Esophagus muscularis mucosa (tissue), 4 donors: ENCODE measurements around the gene RPS3. TPM values are rescaled to one million over a fixed set of nuclear protein-coding genes. Genes with fewer than 3 reads are reported as not detected.

Source experiments
- DNase-seq: peaks from one replicate; pipeline ENCODE4 v3.0.0-alpha.2; 2017; ENCODE audit errors: extremely low spot score
- H3K27ac ChIP-seq, 4 donors: fragments of 200-600 bp; sonication (generic); replicated peaks in 1 of 4; 1 replicate in 3 of 4; 2 replicates in 1 of 4; pipeline ENCODE4 v1.5.1; 2016 to 2019; ENCODE audit warnings: mild to moderate bottlenecking in 1 of 4
- H3K27me3 ChIP-seq, 4 donors: fragments of 200-600 bp; sonication (generic); one replicate each; pipeline versions ENCODE4 v1.5.1 to v1.6.0; 2016 to 2019
- H3K36me3 ChIP-seq, 4 donors: fragments of 200-600 bp; sonication (generic); one replicate each; pipeline ENCODE4 v1.5.1; 2016 to 2019
- H3K4me1 ChIP-seq, 4 donors: fragments of 200-600 bp; sonication (generic); one replicate each; pipeline ENCODE4 v1.5.1; 2016 to 2019
- H3K4me3 ChIP-seq, 4 donors: fragments of 200-600 bp; sonication (generic); 1 replicate in 2 of 4; 2 replicates in 2 of 4; pipeline ENCODE4 v1.5.1; 2016 to 2019; ENCODE audit warnings: mild to moderate bottlenecking in 4 of 4, moderate library complexity in 1 of 4
- H3K9me3 ChIP-seq, 4 donors: fragments of 200-600 bp; sonication (generic); 1 replicate in 3 of 4; 2 replicates in 1 of 4; pipeline ENCODE4 v1.5.1; 2016 to 2019
- CTCF ChIP-seq, 3 experiments: fragments of 200-600 bp in 2 of 3; fragments of 450-650 bp in 1 of 3; sonication (generic) in 2 of 3; IDR thresholded peaks; one replicate each; pipeline ENCODE4 v1.5.1; 2017 to 2019; ENCODE audit warnings: antibody characterized with exemption in 3 of 3, mild to moderate bottlenecking in 2 of 3, moderate library complexity in 1 of 3
- EP300 ChIP-seq: sonication (generic); formaldehyde crosslinking; IDR thresholded peaks from one replicate; pipeline ENCODE4 v1.6.1; 2017; ENCODE audit warnings: antibody characterized with exemption
- POLR2A ChIP-seq: fragments of 450-650 bp; IDR thresholded peaks from one replicate; pipeline ENCODE4 v1.6.1; 2017; ENCODE audit warnings: antibody characterized with exemption, moderate library complexity, mild to moderate bottlenecking, low read depth
- POLR2AphosphoS5 ChIP-seq, 2 donors: sonication (generic); formaldehyde crosslinking; IDR thresholded peaks; one replicate each; pipeline ENCODE4 v1.6.1; 2017; ENCODE audit warnings: antibody characterized with exemption in 2 of 2
- WGBS: methylation state at CpG from one replicate; pipeline ENCODE4 v1.1.5; 2018; 5-methylcytosine and 5-hydroxymethylcytosine counted together
- intact Hi-C: fragments of 100-400 bp; cut with DNase I; formaldehyde crosslinking; loops from one replicate; pipeline ENCODE4 v1.15.1; 2023
- total RNA-seq, 4 donors: library from RNA; depleted of rRNA; stranded (reverse); fragments of >200 nt; gene quantifications; one replicate each; pipeline versions ENCODE4 v1.1.0 to v1.2.1, GENCODE V29; 2016

Gene RPS3
- total RNA-seq, 4 donors from 2014 or later: 879 to 1,878 (median 1,387) TPM

- no peak for DNase-seq
- Histone ChIP-seq H3K4me3 (no peak overlapping the region), H3K4me1 (peaks cover 0 to 5% (median 0%) of the 10 kb centered on the region in 4 donors), H3K27ac (no peak overlapping the region), H3K27me3 (no peaks in the 10 kb centered on the region), H3K9me3 (no peaks in the 10 kb centered on the region), H3K36me3 (no peaks in the 10 kb centered on the region)
- TF ChIP-seq POLR2AphosphoS5 (IDR thresholded peaks at IDR 0.05) (no peak), CTCF (IDR thresholded peaks at IDR 0.05) (no peak), EP300 (no peak), POLR2A (no peak)
- WGBS: 82% methylated on average over 8 of the region's 8 CpGs
- intact Hi-C loops: loop anchor here (5.0 kb wide), 1 partner anchor 48 kb away; no protein-coding TSS in a partner anchor
Observed at GRCh38 chr11:75394085-75394840, 5.1 kb upstream of the RPS3 start.

GRCh38 chr11:75398906-75399305, 412 bp upstream of the RPS3 start:
- Histone ChIP-seq H3K36me3 (peaks cover 27 to 33% (median 32%) of the 10 kb centered on the region in 4 donors), H3K4me1 (peaks cover 13 to 44% (median 28%) of the 10 kb centered on the region in 4 donors), H3K27me3 (no peaks in the 10 kb centered on the region), H3K4me3 (peak overlapping the region in 2 of 4 donors; percentile 66 to 72), H3K9me3 (no peaks in the 10 kb centered on the region), H3K27ac (peak overlapping the region in 1 of 4 donors; percentile 90)
- TF ChIP-seq CTCF (IDR thresholded peaks at IDR 0.05) (no peak), EP300 (no peak), POLR2A (no peak), POLR2AphosphoS5 (IDR thresholded peaks at IDR 0.05) (no peak)
- intact Hi-C loops: loop anchor here (5.0 kb wide), 1 partner anchor 128 kb away; the partner anchor contains the start of gene GDPD5
- no peak for DNase-seq
- 78% methylated on average over 8 of the region's 8 CpGs for WGBS

GRCh38 chr11:75400146-75400865, 988 bp downstream of the RPS3 start:
- Histone ChIP-seq H3K4me1 (peaks cover 13 to 44% (median 29%) of the 10 kb centered on the region in 4 donors), H3K36me3 (peaks cover 41 to 47% (median 46%) of the 10 kb centered on the region in 4 donors), H3K27ac (peak overlapping the region; percentile 89 to 94 (median 90)), H3K9me3 (no peaks in the 10 kb centered on the region), H3K27me3 (no peaks in the 10 kb centered on the region), H3K4me3 (peak overlapping the region; percentile 66 to 73 (median 72))
- DNase-seq: no peak
- intact Hi-C loops: no loop called here
- TF ChIP-seq POLR2A (no peak), EP300 (no peak), POLR2AphosphoS5 (IDR thresholded peaks at IDR 0.05) (no peak), CTCF (IDR thresholded peaks at IDR 0.05) (no peak)
- 14% methylated on average over 11 of the region's 11 CpGs for WGBS

- Histone ChIP-seq H3K4me3 (no peak overlapping the region), H3K27me3 (no peaks in the 10 kb centered on the region), H3K9me3 (no peaks in the 10 kb centered on the region), H3K36me3 (peaks cover 51 to 65% (median 64%) of the 10 kb centered on the region in 4 donors), H3K4me1 (peaks cover 13 to 48% (median 33%) of the 10 kb centered on the region in 4 donors), H3K27ac (no peak overlapping the region)
- intact Hi-C loops: no loop called here
- no peak for DNase-seq
- WGBS: 85% methylated on average over 10 of the region's 10 CpGs
- TF ChIP-seq CTCF (IDR thresholded peaks at IDR 0.05) (no peak), EP300 (no peak), POLR2AphosphoS5 (IDR thresholded peaks at IDR 0.05) (no peak), POLR2A (no peak)
Observed at GRCh38 chr11:75402002-75402773, 2.9 kb downstream of the RPS3 start.
